ENCODE measurements around the gene SPART. TPM values are rescaled to one million over a fixed set of nuclear protein-coding genes. Genes with fewer than 3 reads are reported as not detected.

The SPART gene
- total and polyA plus RNA-seq, 2 of the 8 experiments (the other 6 are each of a cell fraction or from before 2014, with no cell fraction given) = 27.2 to 74.1 TPM

GRCh38 chr13:36258831-36259230 lies 87.4 kb downstream of the SPART start:
- H3K9me3 ChIP-seq (ENCODE audit: insufficient read depth in 2 of 2, low read depth in 1 of 2, low read length in 1 of 2) = peaks cover 0 to 3% of the 10 kb centered on the region in 2 experiments; a peak in 2 of 4 replicates

More at GRCh38 chr13:36258831-36259230, 87.4 kb downstream of the SPART start:
- no peaks in the 10 kb centered on the region for H3K79me2 ChIP-seq (ENCODE audit: control insufficient read depth in 1 of 2, insufficient read depth in 2 of 2, low read length in 2 of 2)
- peaks cover 0 to 4% (median 0%) of the 10 kb centered on the region in 4 experiments; a peak in 2 of 7 replicates for H3K4me1 ChIP-seq (replicated peaks in 1 of 4; ENCODE audit: control insufficient read depth in 3 of 4, insufficient read depth in 4 of 4, low read length in 3 of 4)
- FAIRE-seq (no peak), DNase-seq (ENCODE audit: low read depth in 1 of 2, low spot score in 2 of 2) (no peak)
- no peak overlapping the region for H3K4ac ChIP-seq (replicated peaks; ENCODE audit: insufficient read length, low read depth, low read length)
- no peaks in the 10 kb centered on the region; the same call in 1 of the 2 replicates for H3K79me1 ChIP-seq (ENCODE audit: low read depth, low read length)
- H3K4me3 ChIP-seq (ENCODE audit: extremely low read depth in 1 of 4, insufficient read depth in 2 of 4, low read depth in 3 of 4, low read length in 4 of 4) = no peak overlapping the region
- H4K5ac ChIP-seq (ENCODE audit: insufficient read length, low read depth, low read length) = no peak overlapping the region
- H3K23me2 ChIP-seq (ENCODE audit: low read depth, low read length) = no peaks in the 10 kb centered on the region
- H3K27ac ChIP-seq (ENCODE audit: low read depth, low read length) = no peak overlapping the region
- no peak overlapping the region for H3K18ac ChIP-seq (ENCODE audit: extremely low read depth, low read length)
- H2BK5ac ChIP-seq (ENCODE audit: low read depth, low read length) = no peak overlapping the region; the same call in 1 of the 2 replicates
- no peaks in the 10 kb centered on the region for H3K36me3 ChIP-seq (ENCODE audit: control insufficient read depth in 2 of 4, insufficient read depth in 4 of 4, low read length in 3 of 4)
- POLR2A ChIA-PET (ENCODE audit: partially characterized antibody) = interaction anchor here (1.1 kb wide), 1 partner anchor 14 kb away, joined by 3 read pairs; no protein-coding TSS in a partner anchor
- CTCF ChIA-PET (ENCODE audit: partially characterized antibody) = interaction anchor here (1.3 to 1.6 kb wide), 2 partner anchors 17 to 280 kb away, joined by 3 to 9 read pairs; no protein-coding TSS in a partner anchor
- TF ChIP-seq JUN (IDR thresholded peaks at IDR 0.05; ENCODE audit: low read depth, low read length) (no peak), ASH2L (IDR thresholded peaks at IDR 0.05; ENCODE audit: low read length) (no peak), NANOG (IDR thresholded peaks at IDR 0.05; ENCODE audit: insufficient read depth, low read depth, low read length, poor library complexity, severe bottlenecking) (no peak), CTCF (IDR thresholded peaks at IDR 0.05; ENCODE audit: control extremely low read depth in 1 of 3, insufficient read depth in 1 of 3, low read depth in 1 of 3, low read length in 3 of 3) (peak in 2 of 3 experiments; percentile 1 to 2; a peak in 1 of 4 replicates)
- no peak overlapping the region for H2BK20ac ChIP-seq (ENCODE audit: low read length)
- H2BK120ac ChIP-seq (replicated peaks; ENCODE audit: low read depth, low read length) = no peak overlapping the region
- H3K56ac ChIP-seq (replicated peaks; ENCODE audit: insufficient read length, low read depth, low read length) = no peak overlapping the region
- no peak overlapping the region for H3K23ac ChIP-seq (ENCODE audit: insufficient read length)
- no peak overlapping the region for H4K91ac ChIP-seq (replicated peaks; ENCODE audit: insufficient read length, low read length)
- H3K14ac ChIP-seq (ENCODE audit: insufficient read length) = no peak overlapping the region
- H3K4me2 ChIP-seq (ENCODE audit: insufficient read depth in 1 of 2, low read depth in 2 of 2, low read length in 2 of 2) = no peak overlapping the region
- H2AFZ ChIP-seq (ENCODE audit: low read length) = no peak overlapping the region
- 80% methylated on average over 8 of the region's 8 CpGs; no CpG with 5 or more reads in 1 of the 2 experiments for WGBS, 2 experiments (ENCODE audit: extremely low coverage in 1 of 2, insufficient coverage in 1 of 2, insufficient read length in 1 of 2, insufficient replicate concordance in 2 of 2, low coverage in 1 of 2, low lambda C conversion rate in 2 of 2, missing lambda C conversion rate in 1 of 2)
- H2BK15ac ChIP-seq (ENCODE audit: low read length) = no peak overlapping the region
- no peaks in the 10 kb centered on the region for H3K27me3 ChIP-seq (replicated peaks in 1 of 4; ENCODE audit: control insufficient read depth in 3 of 4, extremely low read depth in 1 of 4, insufficient read depth in 3 of 4, low read length in 3 of 4)
- no peaks in the 10 kb centered on the region for H4K20me1 ChIP-seq (replicated peaks in 1 of 2; ENCODE audit: control insufficient read depth in 1 of 2, insufficient read depth in 2 of 2, low read length in 2 of 2)
- H3K9ac ChIP-seq (replicated peaks in 1 of 4; ENCODE audit: extremely low read depth in 1 of 4, low read depth in 3 of 4, low read length in 3 of 4) = no peak overlapping the region
- no peak overlapping the region for H4K8ac ChIP-seq (ENCODE audit: extremely low read depth, insufficient read depth, low read length)
- no peak overlapping the region for H2BK12ac ChIP-seq (ENCODE audit: low read depth, low read length)
- H2AK5ac ChIP-seq (ENCODE audit: low read depth, low read length) = no peak overlapping the region

Measured in H1 (cell line).